Gastrocnemius medialis (tissue), 4 donors: ENCODE measurements around the gene RAB40C.
A peak's percentile ranks its signal among the peaks of the same experiment; 100 is the strongest.

Experiments used
- POLR2A ChIP-seq, 2 donors: fragments of 450-650 bp; IDR thresholded peaks; one replicate each; pipeline ENCODE4 v1.6.1; 2017; ENCODE audit warnings: antibody characterized with exemption in 2 of 2, mild to moderate bottlenecking in 2 of 2, moderate library complexity in 2 of 2
- TF ChIP-seq, protein P1 (sequence below), 5 experiments: fragments of 450-650 bp in 3 of 5; fragments of 200-600 bp in 2 of 5; sonication (generic) in 2 of 5; IDR thresholded peaks in 4 of 5; conservative IDR thresholded peaks in 1 of 5; 1 replicate in 4 of 5; 2 replicates in 1 of 5; pipeline ENCODE4 v1.5.1; 2016 to 2019; ENCODE audit warnings: antibody characterized with exemption in 5 of 5, mild to moderate bottlenecking in 3 of 5, moderate library complexity in 3 of 5

DNA sequence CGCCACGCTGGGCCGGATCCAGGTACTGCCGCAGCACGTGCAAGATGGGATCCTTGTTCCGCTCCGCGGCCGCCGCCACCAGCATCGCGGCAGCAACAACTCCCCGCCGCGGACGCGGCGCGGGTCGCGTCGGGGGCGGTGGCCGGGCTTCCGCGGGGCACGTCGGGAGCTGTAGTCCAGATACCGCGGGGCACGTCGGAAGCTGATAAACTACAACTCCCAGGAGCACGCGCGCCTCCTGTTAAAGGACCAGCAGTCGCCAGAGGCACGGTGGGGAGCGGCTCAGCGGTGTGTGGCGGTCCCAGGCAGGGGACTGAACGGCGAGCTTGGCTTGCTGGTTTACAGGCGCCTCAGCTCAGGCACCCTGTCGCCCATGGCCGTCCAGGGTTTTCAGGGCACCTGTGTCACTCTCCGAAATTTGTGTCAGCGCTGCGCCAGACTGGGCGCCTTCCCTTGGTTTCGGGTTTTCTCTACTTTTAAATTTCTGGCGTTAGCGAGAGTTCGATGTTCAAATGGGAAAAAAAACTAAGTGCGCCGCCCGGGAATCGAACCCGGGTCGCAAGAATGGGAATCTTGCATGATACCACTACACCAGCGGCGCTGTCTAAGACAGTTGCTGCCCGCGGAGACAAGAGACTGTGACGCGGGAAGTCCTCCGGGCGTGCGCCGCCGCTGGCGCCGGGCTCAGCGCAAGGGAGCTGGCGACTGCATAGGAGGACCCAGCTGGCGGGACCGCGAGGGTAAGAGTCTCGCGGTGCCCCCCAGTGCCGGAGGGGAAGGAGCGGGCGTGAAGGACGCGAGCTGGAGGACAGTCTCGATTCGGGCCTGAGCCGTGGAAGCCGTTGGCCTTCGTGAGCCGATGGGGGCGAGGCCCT, 46.6 kb downstream of the RAB40C start, which contains the start of gene METTL26:
- TF ChIP-seq, protein P1, sequence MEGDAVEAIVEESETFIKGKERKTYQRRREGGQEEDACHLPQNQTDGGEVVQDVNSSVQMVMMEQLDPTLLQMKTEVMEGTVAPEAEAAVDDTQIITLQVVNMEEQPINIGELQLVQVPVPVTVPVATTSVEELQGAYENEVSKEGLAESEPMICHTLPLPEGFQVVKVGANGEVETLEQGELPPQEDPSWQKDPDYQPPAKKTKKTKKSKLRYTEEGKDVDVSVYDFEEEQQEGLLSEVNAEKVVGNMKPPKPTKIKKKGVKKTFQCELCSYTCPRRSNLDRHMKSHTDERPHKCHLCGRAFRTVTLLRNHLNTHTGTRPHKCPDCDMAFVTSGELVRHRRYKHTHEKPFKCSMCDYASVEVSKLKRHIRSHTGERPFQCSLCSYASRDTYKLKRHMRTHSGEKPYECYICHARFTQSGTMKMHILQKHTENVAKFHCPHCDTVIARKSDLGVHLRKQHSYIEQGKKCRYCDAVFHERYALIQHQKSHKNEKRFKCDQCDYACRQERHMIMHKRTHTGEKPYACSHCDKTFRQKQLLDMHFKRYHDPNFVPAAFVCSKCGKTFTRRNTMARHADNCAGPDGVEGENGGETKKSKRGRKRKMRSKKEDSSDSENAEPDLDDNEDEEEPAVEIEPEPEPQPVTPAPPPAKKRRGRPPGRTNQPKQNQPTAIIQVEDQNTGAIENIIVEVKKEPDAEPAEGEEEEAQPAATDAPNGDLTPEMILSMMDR (IDR thresholded peaks at IDR 0.05 in 4 of 5, conservative IDR thresholded peaks at IDR 0.05 in 1 of 5) = no peak
- peak; percentile 66 to 68 for TF ChIP-seq POLR2A (IDR thresholded peaks at IDR 0.05)
